Fibroblast of mammary gland (primary cell): ENCODE results near the gene HADH.
A peak's percentile ranks its signal among the peaks of the same experiment; 100 is the strongest.
"Not testable (repeated sequence)": the region's sequence is repeated elsewhere in the genome, so short reads cannot be mapped to it uniquely, and the experiment has no call there.

Experiments
- DNase-seq: peaks from one replicate; pipeline ENCODE4 v3.0.0-alpha.2; 2010; ENCODE audit warnings: low read depth
- H3K4me3 ChIP-seq: 2 replicates; pipeline ENCODE4 v1.5.1; 2011; ENCODE audit warnings: low read depth, mild to moderate bottlenecking, low read length, moderate library complexity; ENCODE audit not compliant: control insufficient read depth
- CTCF ChIP-seq: conservative IDR thresholded peaks from 2 replicates; pipeline ENCODE4 v1.5.1; 2011; ENCODE audit warnings: low read depth, low read length, inconsistent platforms; ENCODE audit not compliant: control insufficient read depth, insufficient read depth

The HADH gene

GRCh38 chr4:108005807-108006206 lies 16.1 kb downstream of the HADH start:
- DNase-seq = no peak
- no peak for TF ChIP-seq CTCF
- no peak overlapping the region for H3K4me3 ChIP-seq

DNA sequence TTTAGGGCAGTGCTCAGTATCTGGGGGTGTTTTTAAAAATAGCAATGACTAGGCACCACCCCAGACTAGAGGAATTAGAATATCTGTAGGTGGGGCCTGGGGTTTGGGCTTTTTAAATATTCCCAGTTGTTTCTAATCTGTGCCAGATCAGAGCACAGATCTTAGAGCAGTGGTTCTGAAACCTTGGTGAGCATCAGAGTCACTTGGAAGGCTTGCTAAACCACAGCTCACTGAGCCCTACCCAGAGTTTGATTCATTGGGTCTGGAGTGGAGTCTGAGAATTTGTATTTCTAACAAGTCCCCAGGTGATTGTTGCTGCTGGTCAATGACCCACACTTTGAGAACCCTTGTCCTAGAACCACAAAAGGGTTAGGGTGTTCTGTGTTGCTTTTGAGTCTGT lies 16.7 kb downstream of the HADH start:
- TF ChIP-seq CTCF = no peak
- no peak overlapping the region for H3K4me3 ChIP-seq
- DNase-seq = no peak

DNA sequence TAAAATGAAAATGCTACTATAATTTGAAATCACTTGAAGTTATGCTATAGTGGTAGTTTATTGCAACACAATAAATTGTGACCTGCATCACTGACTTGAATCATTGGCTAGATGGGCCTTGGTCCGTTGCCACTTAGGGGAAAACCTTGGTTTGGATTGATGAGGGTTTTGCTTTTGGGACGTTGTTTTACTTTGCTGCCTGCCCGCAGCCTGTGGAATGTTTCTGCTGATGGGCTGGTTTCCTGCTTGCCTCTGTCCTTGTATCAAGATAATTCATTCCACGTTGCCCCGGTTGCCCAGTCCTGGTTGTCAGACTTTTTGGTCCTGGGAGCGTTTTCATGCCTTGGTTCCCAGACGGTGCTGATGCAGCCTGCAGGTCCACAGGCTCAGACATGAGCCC lies 18.3 kb downstream of the HADH start:
- DNase-seq = no peak
- TF ChIP-seq CTCF = no peak
- no peak overlapping the region for H3K4me3 ChIP-seq

DNA sequence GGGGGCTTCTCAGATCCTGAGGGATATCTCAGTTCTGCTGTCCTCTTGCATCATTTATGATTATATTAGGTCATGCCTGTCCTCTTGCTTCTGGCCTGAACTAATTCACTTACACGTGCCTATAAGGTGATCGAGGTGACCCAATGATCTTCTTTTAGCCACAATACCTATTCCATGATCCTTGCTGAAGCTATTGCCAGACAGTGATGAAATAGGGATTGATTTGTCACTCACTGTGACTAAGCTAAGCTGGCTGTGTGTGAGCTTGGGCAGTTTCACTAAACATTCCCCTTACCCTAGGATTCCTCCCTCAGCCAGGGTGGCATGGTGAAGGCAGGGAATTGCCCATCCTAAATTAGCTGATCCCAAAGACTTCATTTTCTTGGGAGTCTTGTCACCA lies 19.0 kb downstream of the HADH start:
- TF ChIP-seq CTCF = no peak
- H3K4me3 ChIP-seq = no peak overlapping the region
- peak; percentile 90 for DNase-seq

GRCh38 chr4:108010167-108010566 lies 20.5 kb downstream of the HADH start:
- no peak overlapping the region for H3K4me3 ChIP-seq
- TF ChIP-seq CTCF = no peak
- peak; percentile 88 for DNase-seq

- H3K4me3 ChIP-seq, DNase-seq: not testable (repeated sequence)
These were observed 22.7 kb downstream of the HADH start for GRCh38 chr4:108012382-108012781.

- DNase-seq = no peak
- no peak overlapping the region for H3K4me3 ChIP-seq
- TF ChIP-seq CTCF = no peak
These were observed 23.6 kb downstream of the HADH start for GRCh38 chr4:108013327-108013726.
